GM18505 (cell line): ENCODE measurements around the gene ATG9A.

ENCODE experiments used
- ATAC-seq: cut with Tn5 transposase; IDR thresholded peaks from one replicate; pipeline ENCODE4 v1.9.1; 2021; ENCODE audit not compliant: unreplicated experiment
- POLR2A ChIP-seq: IDR thresholded peaks from 4 replicates; pipeline ENCODE4 v1.6.1; 2011; ENCODE audit warnings: borderline replicate concordance; ENCODE audit not compliant: insufficient read depth, insufficient read length; ENCODE audit errors: extremely low read depth

The ATG9A gene

GRCh38 chr2:219219784-219220532 lies 9.5 kb downstream of the ATG9A start:
- ATAC-seq = no peak
- TF ChIP-seq POLR2A = no peak

- ATAC-seq = peak; percentile 84
- peak; percentile 72 for TF ChIP-seq POLR2A
Measured at GRCh38 chr2:219218732-219219701, 10.4 kb downstream of the ATG9A start, which contains the start of gene ABCB6. TSS of gene ABCB6 (minus strand) at chr2:219218958. CDS start at chr2:219218673, 285 bp downstream.

GRCh38 chr2:219218217-219218731 lies 11.2 kb downstream of the ATG9A start:
- ATAC-seq = peak; percentile 22
- TF ChIP-seq POLR2A = no peak

- no peak for ATAC-seq
- TF ChIP-seq POLR2A = no peak
Measured at GRCh38 chr2:219216535-219216915, 12.9 kb downstream of the ATG9A start.

- no peak for ATAC-seq
- TF ChIP-seq POLR2A = no peak
Measured at GRCh38 chr2:219215871-219216534, 13.4 kb downstream of the ATG9A start.

- no peak for ATAC-seq
- TF ChIP-seq POLR2A = no peak
Measured at GRCh38 chr2:219214786-219215185, 14.7 kb downstream of the ATG9A start.

- ATAC-seq = no peak
Measured at GRCh38 chr2:219214141-219214540, 15.3 kb downstream of the ATG9A start.

GRCh38 chr2:219213486-219214071 lies 15.9 kb downstream of the ATG9A start:
- no peak for TF ChIP-seq POLR2A
- no peak for ATAC-seq

More at GRCh38 chr2:219214141-219214540, 15.3 kb downstream of the ATG9A start:
- TF ChIP-seq POLR2A = no peak

- ATAC-seq = no peak
- no peak for TF ChIP-seq POLR2A
Measured at GRCh38 chr2:219213026-219213415, 16.4 kb downstream of the ATG9A start.

- no peak for ATAC-seq
- TF ChIP-seq POLR2A = no peak
Measured at GRCh38 chr2:219210886-219211362, 18.5 kb downstream of the ATG9A start.

GRCh38 chr2:219210196-219210885 lies 19.1 kb downstream of the ATG9A start:
- no peak for ATAC-seq
- no peak for TF ChIP-seq POLR2A
